ENCODE results near the gene PDK2.

GRCh38 chr17:50064253-50065001 lies 30.7 kb upstream of the PDK2 start:
- TF ChIP-seq ZBTB40 (IDR thresholded peaks at IDR 0.05) (no peak), ZBTB40 (CRISPR knock-in tag; IDR thresholded peaks at IDR 0.05) (no peak), CTCF (IDR thresholded peaks at IDR 0.05 in 2 of 3, conservative IDR thresholded peaks at IDR 0.05 in 1 of 3; ENCODE audit: insufficient read depth in 2 of 3, low read depth in 1 of 3, low read length in 3 of 3) (no peak), POLR2A (conservative IDR thresholded peaks at IDR 0.05) (no peak), MYC (IDR thresholded peaks at IDR 0.05; ENCODE audit: low read depth, low read length) (no peak), MYC (CRISPR knock-in tag; IDR thresholded peaks at IDR 0.05; ENCODE audit: borderline replicate concordance, low read depth) (no peak), RBM22 (IDR thresholded peaks at IDR 0.05; ENCODE audit: low read depth, low read length, poor library complexity, severe bottlenecking) (no peak), YY1 (IDR thresholded peaks at IDR 0.05; ENCODE audit: borderline replicate concordance in 1 of 3, control insufficient read depth in 1 of 3, extremely low read depth in 1 of 3, insufficient read depth in 3 of 3, insufficient read length in 1 of 3, insufficient replicate concordance in 2 of 3, low read depth in 1 of 3, low read length in 2 of 3) (no peak), PCBP1 (IDR thresholded peaks at IDR 0.05; ENCODE audit: low read depth, low read length, poor library complexity, severe bottlenecking) (no peak), ZBTB49 (CRISPR knock-in tag; IDR thresholded peaks at IDR 0.05; ENCODE audit: borderline replicate concordance) (no peak), ZBTB34 (CRISPR knock-in tag; IDR thresholded peaks at IDR 0.05) (no peak)

Data from K562 (cell line).